Memory B cell (primary cell): ENCODE results near the gene DPF1.
"Not testable (repeated sequence)": the region's sequence is repeated elsewhere in the genome, so short reads cannot be mapped to it uniquely, and the experiment has no call there.

ENCODE experiments used
- ATAC-seq: fragments of 150-1000 bp; cut with Tn5 transposase; 2 replicates; pipeline ENCODE4 v1.10.0; 2021; ENCODE audit warnings: low read depth, mild to moderate bottlenecking, moderate library complexity
- DNase-seq, 2 donors: peaks; one replicate each; pipeline ENCODE4 v3.0.0; 2022; ENCODE audit warnings: low spot score in 2 of 2
- H3K27ac Mint-ChIP-seq: one replicate; pipeline ENCODE4 v1.8.0; 2022; ENCODE audit warnings: mild to moderate bottlenecking, moderate library complexity, mixed read lengths
- H3K27me3 Mint-ChIP-seq: one replicate; pipeline ENCODE4 v1.8.0; 2022; ENCODE audit warnings: mixed read lengths
- H3K36me3 Mint-ChIP-seq: one replicate; pipeline ENCODE4 v1.8.0; 2022; ENCODE audit warnings: mild to moderate bottlenecking, mixed read lengths
- H3K4me1 Mint-ChIP-seq: one replicate; pipeline ENCODE4 v1.8.0; 2022; ENCODE audit warnings: mixed read lengths
- H3K4me3 Mint-ChIP-seq: one replicate; pipeline ENCODE4 v1.8.0; 2022; ENCODE audit warnings: mild to moderate bottlenecking, moderate library complexity, mixed read lengths
- H3K9me3 Mint-ChIP-seq: one replicate; pipeline ENCODE4 v1.8.0; 2022; ENCODE audit warnings: mixed read lengths

DPF1 gene

GRCh38 chr19:38234615-38235014 is 10.6 kb upstream of the DPF1 start:
- peaks cover 6% of the 10 kb centered on the region for H3K4me1 Mint-ChIP-seq
- ATAC-seq = no peak
- no peak overlapping the region for H3K27ac Mint-ChIP-seq
- H3K27me3 Mint-ChIP-seq = peaks cover 15% of the 10 kb centered on the region
- H3K9me3 Mint-ChIP-seq = no peaks in the 10 kb centered on the region
- H3K36me3 Mint-ChIP-seq = no peaks in the 10 kb centered on the region
- H3K4me3 Mint-ChIP-seq = no peak overlapping the region
- DNase-seq = no peak

GRCh38 chr19:38233740-38234251 is 9.8 kb upstream of the DPF1 start:
- peaks cover 7% of the 10 kb centered on the region for H3K4me1 Mint-ChIP-seq
- H3K27ac Mint-ChIP-seq = no peak overlapping the region
- no peak overlapping the region for H3K4me3 Mint-ChIP-seq
- peak; percentile 82 to 85 for DNase-seq
- H3K36me3 Mint-ChIP-seq = no peaks in the 10 kb centered on the region
- H3K27me3 Mint-ChIP-seq = peaks cover 14% of the 10 kb centered on the region
- no peaks in the 10 kb centered on the region for H3K9me3 Mint-ChIP-seq
- peak; percentile 72 for ATAC-seq

GRCh38 chr19:38231918-38232317 is 7.9 kb upstream of the DPF1 start:
- H3K4me1 Mint-ChIP-seq = peaks cover 14% of the 10 kb centered on the region
- no peak for ATAC-seq
- no peak overlapping the region for H3K4me3 Mint-ChIP-seq
- no peaks in the 10 kb centered on the region for H3K36me3 Mint-ChIP-seq
- DNase-seq = no peak
- H3K27ac Mint-ChIP-seq = no peak overlapping the region
- H3K27me3 Mint-ChIP-seq = peaks cover 23% of the 10 kb centered on the region
- no peaks in the 10 kb centered on the region for H3K9me3 Mint-ChIP-seq

GRCh38 chr19:38230506-38231133 is 6.6 kb upstream of the DPF1 start:
- not testable (repeated sequence) for DNase-seq, H3K9me3 Mint-ChIP-seq, ATAC-seq, H3K27ac Mint-ChIP-seq, H3K4me3 Mint-ChIP-seq, H3K36me3 Mint-ChIP-seq
- H3K4me1 Mint-ChIP-seq = peaks cover 20% of the 10 kb centered on the region
- peaks cover 30% of the 10 kb centered on the region for H3K27me3 Mint-ChIP-seq

GRCh38 chr19:38229585-38230073 is 5.6 kb upstream of the DPF1 start:
- Mint-ChIP-seq H3K9me3 (no peaks in the 10 kb centered on the region), H3K4me3 (no peak overlapping the region), H3K27me3 (peaks cover 30% of the 10 kb centered on the region), H3K27ac (no peak overlapping the region), H3K36me3 (no peaks in the 10 kb centered on the region), H3K4me1 (peaks cover 21% of the 10 kb centered on the region)
- DNase-seq (no peak), ATAC-seq (peak; percentile 77)

- no peaks in the 10 kb centered on the region for H3K9me3 Mint-ChIP-seq
- no peaks in the 10 kb centered on the region for H3K36me3 Mint-ChIP-seq
- peak overlapping the region; percentile 70 for H3K4me3 Mint-ChIP-seq
- DNase-seq (no peak), ATAC-seq (no peak)
- peaks cover 23% of the 10 kb centered on the region for H3K4me1 Mint-ChIP-seq
- peak overlapping the region; percentile 50 for H3K27ac Mint-ChIP-seq
- H3K27me3 Mint-ChIP-seq = peaks cover 33% of the 10 kb centered on the region
Observed at GRCh38 chr19:38228491-38229439, 4.7 kb upstream of the DPF1 start.

GRCh38 chr19:38228005-38228377 is 4.0 kb upstream of the DPF1 start:
- no peak for ATAC-seq
- Mint-ChIP-seq H3K27ac (no peak overlapping the region), H3K27me3 (peaks cover 37% of the 10 kb centered on the region), H3K9me3 (no peaks in the 10 kb centered on the region), H3K4me1 (peaks cover 28% of the 10 kb centered on the region), H3K4me3 (no peak overlapping the region), H3K36me3 (no peaks in the 10 kb centered on the region)
- DNase-seq = no peak

GRCh38 chr19:38227287-38228004 is 3.4 kb upstream of the DPF1 start:
- Mint-ChIP-seq H3K9me3 (no peaks in the 10 kb centered on the region), H3K4me3 (no peak overlapping the region), H3K27me3 (peaks cover 40% of the 10 kb centered on the region), H3K27ac (no peak overlapping the region), H3K4me1 (peaks cover 31% of the 10 kb centered on the region), H3K36me3 (peaks cover 1% of the 10 kb centered on the region)
- DNase-seq (no peak), ATAC-seq (no peak)

GRCh38 chr19:38224863-38225218 is 819 bp upstream of the DPF1 start:
- H3K4me1 Mint-ChIP-seq = peaks cover 30% of the 10 kb centered on the region
- not testable (repeated sequence) for H3K27ac Mint-ChIP-seq, H3K9me3 Mint-ChIP-seq, H3K36me3 Mint-ChIP-seq, ATAC-seq, DNase-seq, H3K4me3 Mint-ChIP-seq
- peaks cover 42% of the 10 kb centered on the region for H3K27me3 Mint-ChIP-seq

- ATAC-seq (no peak), DNase-seq (no peak)
- peaks cover 1% of the 10 kb centered on the region for H3K36me3 Mint-ChIP-seq
- peaks cover 26% of the 10 kb centered on the region for H3K4me1 Mint-ChIP-seq
- no peaks in the 10 kb centered on the region for H3K9me3 Mint-ChIP-seq
- H3K4me3 Mint-ChIP-seq = peak overlapping the region; percentile 82
- peaks cover 43% of the 10 kb centered on the region for H3K27me3 Mint-ChIP-seq
- no peak overlapping the region for H3K27ac Mint-ChIP-seq
Observed at GRCh38 chr19:38223617-38224013, 407 bp downstream of the DPF1 start.

GRCh38 chr19:38223119-38223523 is 901 bp downstream of the DPF1 start:
- H3K9me3 Mint-ChIP-seq = no peaks in the 10 kb centered on the region
- ATAC-seq (no peak), DNase-seq (no peak)
- H3K4me3 Mint-ChIP-seq = peak overlapping the region; percentile 18
- peaks cover 44% of the 10 kb centered on the region for H3K27me3 Mint-ChIP-seq
- peaks cover 24% of the 10 kb centered on the region for H3K4me1 Mint-ChIP-seq
- H3K36me3 Mint-ChIP-seq = peaks cover 1% of the 10 kb centered on the region
- H3K27ac Mint-ChIP-seq = no peak overlapping the region

GRCh38 chr19:38221919-38222830 is 1.8 kb downstream of the DPF1 start:
- H3K4me3 Mint-ChIP-seq = no peak overlapping the region
- no peak for DNase-seq
- no peaks in the 10 kb centered on the region for H3K9me3 Mint-ChIP-seq
- H3K27ac Mint-ChIP-seq = no peak overlapping the region
- peaks cover 38% of the 10 kb centered on the region for H3K27me3 Mint-ChIP-seq
- peaks cover 20% of the 10 kb centered on the region for H3K4me1 Mint-ChIP-seq
- ATAC-seq = no peak
- H3K36me3 Mint-ChIP-seq = peaks cover 1% of the 10 kb centered on the region

- peaks cover 32% of the 10 kb centered on the region for H3K27me3 Mint-ChIP-seq
- no peak overlapping the region for H3K4me3 Mint-ChIP-seq
- no peak for ATAC-seq
- DNase-seq = no peak
- H3K4me1 Mint-ChIP-seq = peaks cover 17% of the 10 kb centered on the region
- no peaks in the 10 kb centered on the region for H3K9me3 Mint-ChIP-seq
- peaks cover 1% of the 10 kb centered on the region for H3K36me3 Mint-ChIP-seq
- H3K27ac Mint-ChIP-seq = no peak overlapping the region
Observed at GRCh38 chr19:38221421-38221820, 2.6 kb downstream of the DPF1 start.
